SK-N-MC (cell line): ENCODE data around the gene ABCG4.

ENCODE experiments used
- EZH2 ChIP-seq: fragments of 200-600 bp; sonication (generic); IDR thresholded peaks from one replicate; pipeline ENCODE4 v1.6.1; 2017; ENCODE audit warnings: antibody characterized with exemption
- POLR2AphosphoS5 ChIP-seq: IDR thresholded peaks from 2 replicates; pipeline ENCODE4 v1.6.1; 2012; ENCODE audit warnings: mild to moderate bottlenecking, low read depth, low read length, borderline replicate concordance

GRCh38 chr11:119106564-119107537 lies 42.0 kb upstream of the ABCG4 start, which contains the start of gene C2CD2L:
- peak; percentile 75 for TF ChIP-seq POLR2AphosphoS5
- no peak for TF ChIP-seq EZH2
